ENCODE data around the gene PAPPA2. TPM values are rescaled to one million over a fixed set of nuclear protein-coding genes. Genes with fewer than 3 reads are reported as not detected.

The PAPPA2 gene
- total and polyA plus RNA-seq, 9 donors, result 0.01 to 0.69 (median 0.32) TPM; not detected in 4

GRCh38 chr1:176766779-176767178, 303.8 kb downstream of the PAPPA2 start:
- H3K27me3 ChIP-seq, result no peaks in the 10 kb centered on the region
- no peak for TF ChIP-seq POLR2A (IDR thresholded peaks at IDR 0.05)
- TF ChIP-seq EP300 (IDR thresholded peaks at IDR 0.05), result no peak
- no peak for TF ChIP-seq CTCF (IDR thresholded peaks at IDR 0.05)
- H3K9me3 ChIP-seq, result no peaks in the 10 kb centered on the region
- intact Hi-C loops (cut with DNase I), result no loop called here
- no peaks in the 10 kb centered on the region for H3K4me1 ChIP-seq (ENCODE audit: insufficient read depth)
- no peak overlapping the region for H3K27ac ChIP-seq
- H3K4me3 ChIP-seq, result no peak overlapping the region
- 76 to 96% (median 82%) methylated on average over 1 of the region's 1 CpG for WGBS, 3 donors
- no peak for DNase-seq
- no peaks in the 10 kb centered on the region for H3K36me3 ChIP-seq

GRCh38 chr1:176767714-176768136, 304.8 kb downstream of the PAPPA2 start:
- no peaks in the 10 kb centered on the region for H3K27me3 ChIP-seq
- H3K4me3 ChIP-seq, result no peak overlapping the region
- intact Hi-C loops (cut with DNase I), result no loop called here
- no peaks in the 10 kb centered on the region for H3K36me3 ChIP-seq
- TF ChIP-seq EP300 (IDR thresholded peaks at IDR 0.05) (no peak), POLR2A (IDR thresholded peaks at IDR 0.05) (no peak), CTCF (IDR thresholded peaks at IDR 0.05) (no peak)
- no peaks in the 10 kb centered on the region for H3K9me3 ChIP-seq
- H3K4me1 ChIP-seq (ENCODE audit: insufficient read depth), result no peaks in the 10 kb centered on the region
- 79 to 85% (median 83%) methylated on average over 7 of the region's 7 CpGs for WGBS, 3 donors
- no peak for DNase-seq
- no peak overlapping the region for H3K27ac ChIP-seq

- Histone ChIP-seq H3K9me3 (no peaks in the 10 kb centered on the region), H3K27ac (no peak overlapping the region), H3K27me3 (no peaks in the 10 kb centered on the region), H3K4me3 (no peak overlapping the region), H3K36me3 (no peaks in the 10 kb centered on the region), H3K4me1 (ENCODE audit: insufficient read depth) (no peaks in the 10 kb centered on the region)
- WGBS, 3 donors, result 84 to 89% (median 86%) methylated on average over 4 of the region's 4 CpGs
- intact Hi-C loops (cut with DNase I), result no loop called here
- DNase-seq, result no peak
- TF ChIP-seq EP300 (IDR thresholded peaks at IDR 0.05) (no peak), CTCF (IDR thresholded peaks at IDR 0.05) (no peak), POLR2A (IDR thresholded peaks at IDR 0.05) (no peak)
Observed at GRCh38 chr1:176768532-176768931, 305.6 kb downstream of the PAPPA2 start.

- Histone ChIP-seq H3K27me3 (no peaks in the 10 kb centered on the region), H3K36me3 (no peaks in the 10 kb centered on the region), H3K4me3 (no peak overlapping the region), H3K9me3 (no peaks in the 10 kb centered on the region), H3K4me1 (ENCODE audit: insufficient read depth) (no peaks in the 10 kb centered on the region), H3K27ac (no peak overlapping the region)
- intact Hi-C loops (cut with DNase I), result no loop called here
- TF ChIP-seq CTCF (IDR thresholded peaks at IDR 0.05) (no peak), EP300 (IDR thresholded peaks at IDR 0.05) (no peak), POLR2A (IDR thresholded peaks at IDR 0.05) (no peak)
- 83 to 90% (median 88%) methylated on average over 2 of the region's 2 CpGs for WGBS, 3 donors
- no peak for DNase-seq
Observed at GRCh38 chr1:176770066-176770465, 307.1 kb downstream of the PAPPA2 start.
